ENCODE measurements around the gene FUBP1. TPM values are rescaled to one million over a fixed set of nuclear protein-coding genes. Genes with fewer than 3 reads are reported as not detected.

The FUBP1 gene
- total and polyA plus RNA-seq, 2 donors (not counting 3 experiments of a cell fraction or from before 2014, with no cell fraction given), result 112 to 166 TPM

GRCh38 chr1:78019024-78019423 lies 40.2 kb upstream of the FUBP1 start:
- Histone ChIP-seq H3K9ac (replicated peaks; ENCODE audit: extremely low read depth, insufficient read depth, low read length) (no peak overlapping the region), H3K27me3 (ENCODE audit: control insufficient read depth in 2 of 2, insufficient read depth in 2 of 2, low read length in 2 of 2) (no peaks in the 10 kb centered on the region), H3K4me2 (ENCODE audit: insufficient read depth, low read length) (no peak overlapping the region), H3K4me1 (ENCODE audit: control insufficient read depth, extremely low read depth, insufficient read depth, low read length) (no peaks in the 10 kb centered on the region), H3K27ac (ENCODE audit: insufficient read depth, low read depth, low read length) (no peak overlapping the region), H3K79me2 (ENCODE audit: control insufficient read depth, insufficient read depth, low read length) (peaks cover 25% of the 10 kb centered on the region), H3K9me3 (replicated peaks; ENCODE audit: control insufficient read depth, insufficient read depth, low read length) (no peaks in the 10 kb centered on the region), H4K20me1 (replicated peaks; ENCODE audit: control insufficient read depth, extremely low read depth, insufficient read depth, low read length) (peaks cover 4% of the 10 kb centered on the region), H2AFZ (ENCODE audit: low read depth, low read length) (no peak overlapping the region), H3K36me3 (ENCODE audit: control insufficient read depth in 2 of 2, extremely low read depth in 1 of 2, insufficient read depth in 2 of 2, low read length in 2 of 2) (peaks cover 14 to 28% of the 10 kb centered on the region in 2 experiments), H3K4me3 (replicated peaks in 1 of 3; ENCODE audit: insufficient read depth in 1 of 3, low read depth in 1 of 3, low read length in 3 of 3) (no peak overlapping the region), H3K9me1 (replicated peaks; ENCODE audit: control insufficient read depth, extremely low read depth, insufficient read depth, low read length) (no peaks in the 10 kb centered on the region)
- dilution Hi-C loops (cut with MboI; ENCODE audit: extremely low pct_ligation_motif_present, low sequenced_read_pairs) (no loop called here), intact Hi-C loops (cut with micrococcal nuclease) (no loop called here)
- ChIA-PET CTCF (interaction anchor here (0.7 to 3.7 kb wide), 5 partner anchors 11 to 95 kb away, joined by 3 to 25 read pairs (median 4); no protein-coding TSS in a partner anchor), POLR2A (interaction anchor here (1.2 kb wide), 1 partner anchor 14 kb away, joined by 6 read pairs; the partner anchor contains the start of gene DNAJB4)
- DNase-seq (ENCODE audit: low read depth, low spot score) (no peak), FAIRE-seq (no peak)
- BruUV-seq (replicated peaks), result no TSS peak
- TF ChIP-seq POLR2A (IDR thresholded peaks at IDR 0.05; ENCODE audit: low read depth, low read length), result no peak
- TF ChIP-seq CTCF (IDR thresholded peaks at IDR 0.05; ENCODE audit: extremely low read depth in 1 of 2, insufficient read depth in 1 of 2, low read depth in 1 of 2, low read length in 2 of 2), result no peak
- TF ChIP-seq, protein P1, sequence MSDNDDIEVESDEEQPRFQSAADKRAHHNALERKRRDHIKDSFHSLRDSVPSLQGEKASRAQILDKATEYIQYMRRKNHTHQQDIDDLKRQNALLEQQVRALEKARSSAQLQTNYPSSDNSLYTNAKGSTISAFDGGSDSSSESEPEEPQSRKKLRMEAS (IDR thresholded peaks at IDR 0.05; ENCODE audit: insufficient read depth, insufficient read length), result no peak
- TF ChIP-seq EZH2 (IDR thresholded peaks at IDR 0.05; ENCODE audit: borderline replicate concordance, low read depth, low read length, severe bottlenecking), result no peak
- TF ChIP-seq FOS (IDR thresholded peaks at IDR 0.05; ENCODE audit: borderline replicate concordance, insufficient read depth, low read length), result no peak
- no peak for TF ChIP-seq POLR2AphosphoS5 (IDR thresholded peaks at IDR 0.05; ENCODE audit: insufficient read depth, low read depth, low read length)
- TF ChIP-seq MYC (IDR thresholded peaks at IDR 0.05; ENCODE audit: low read depth, low read length), result no peak
